ENCODE measurements around the gene MERTK. TPM values are rescaled to one million over a fixed set of nuclear protein-coding genes. Genes with fewer than 3 reads are reported as not detected.

MERTK gene
- total RNA-seq, 1 donor from 2014 or later = 27.1 TPM

- Mint-ChIP-seq H3K4me3 (no peak overlapping the region), H3K36me3 (peaks cover 23% of the 10 kb centered on the region), H3K27ac (no peak overlapping the region), H3K9me3 (no peaks in the 10 kb centered on the region), H3K27me3 (ENCODE audit: low read depth) (no peaks in the 10 kb centered on the region), H3K4me1 (peaks cover 3% of the 10 kb centered on the region)
- no peak for DNase-seq (ENCODE audit: low spot score in 2 of 2, unreplicated experiment in 2 of 2)
- no peak for TF ChIP-seq CTCF (IDR thresholded peaks at IDR 0.05; ENCODE audit: unreplicated experiment)
Measured at GRCh38 chr2:111965062-111965461, 66.7 kb downstream of the MERTK start.

GRCh38 chr2:111966241-111966640 is 67.8 kb downstream of the MERTK start:
- Mint-ChIP-seq H3K9me3 (no peaks in the 10 kb centered on the region), H3K36me3 (peaks cover 20% of the 10 kb centered on the region), H3K4me1 (peaks cover 3% of the 10 kb centered on the region), H3K27me3 (ENCODE audit: low read depth) (no peaks in the 10 kb centered on the region), H3K27ac (no peak overlapping the region), H3K4me3 (no peak overlapping the region)
- DNase-seq (ENCODE audit: low spot score in 2 of 2, unreplicated experiment in 2 of 2) = no peak
- TF ChIP-seq CTCF (IDR thresholded peaks at IDR 0.05; ENCODE audit: unreplicated experiment) = no peak

GRCh38 chr2:111967018-111967417 is 68.6 kb downstream of the MERTK start:
- no peak for TF ChIP-seq CTCF (IDR thresholded peaks at IDR 0.05; ENCODE audit: unreplicated experiment)
- H3K36me3 Mint-ChIP-seq = peaks cover 20% of the 10 kb centered on the region
- no peak overlapping the region for H3K4me3 Mint-ChIP-seq
- no peaks in the 10 kb centered on the region for H3K27me3 Mint-ChIP-seq (ENCODE audit: low read depth)
- H3K27ac Mint-ChIP-seq = no peak overlapping the region
- DNase-seq (ENCODE audit: low spot score in 2 of 2, unreplicated experiment in 2 of 2) = no peak
- H3K4me1 Mint-ChIP-seq = no peaks in the 10 kb centered on the region
- H3K9me3 Mint-ChIP-seq = no peaks in the 10 kb centered on the region

GRCh38 chr2:111970453-111970852 is 72.0 kb downstream of the MERTK start:
- Mint-ChIP-seq H3K27ac (no peak overlapping the region), H3K9me3 (no peaks in the 10 kb centered on the region), H3K4me3 (no peak overlapping the region), H3K27me3 (ENCODE audit: low read depth) (no peaks in the 10 kb centered on the region), H3K36me3 (peaks cover 37% of the 10 kb centered on the region), H3K4me1 (no peaks in the 10 kb centered on the region)
- no peak for TF ChIP-seq CTCF (IDR thresholded peaks at IDR 0.05; ENCODE audit: unreplicated experiment)
- DNase-seq (ENCODE audit: low spot score in 2 of 2, unreplicated experiment in 2 of 2) = no peak

GRCh38 chr2:111972955-111973565 is 74.7 kb downstream of the MERTK start:
- Mint-ChIP-seq H3K27ac (no peak overlapping the region), H3K36me3 (peaks cover 50% of the 10 kb centered on the region), H3K4me1 (no peaks in the 10 kb centered on the region), H3K27me3 (ENCODE audit: low read depth) (no peaks in the 10 kb centered on the region), H3K4me3 (no peak overlapping the region), H3K9me3 (peaks cover 13% of the 10 kb centered on the region)
- TF ChIP-seq CTCF (IDR thresholded peaks at IDR 0.05; ENCODE audit: unreplicated experiment) = no peak
- no peak for DNase-seq (ENCODE audit: low spot score in 2 of 2, unreplicated experiment in 2 of 2)

GRCh38 chr2:111973701-111974100 is 75.3 kb downstream of the MERTK start:
- no peak for DNase-seq (ENCODE audit: low spot score in 2 of 2, unreplicated experiment in 2 of 2)
- H3K4me3 Mint-ChIP-seq = no peak overlapping the region
- peaks cover 13% of the 10 kb centered on the region for H3K9me3 Mint-ChIP-seq
- H3K36me3 Mint-ChIP-seq = peaks cover 52% of the 10 kb centered on the region
- peaks cover 3% of the 10 kb centered on the region for H3K4me1 Mint-ChIP-seq
- H3K27ac Mint-ChIP-seq = peak overlapping the region; percentile 54
- H3K27me3 Mint-ChIP-seq (ENCODE audit: low read depth) = no peaks in the 10 kb centered on the region
- TF ChIP-seq CTCF (IDR thresholded peaks at IDR 0.05; ENCODE audit: unreplicated experiment) = no peak
